ENCODE results near the gene TNIP3. TPM values are rescaled to one million over a fixed set of nuclear protein-coding genes. Genes with fewer than 3 reads are reported as not detected.

TNIP3 gene
- total RNA-seq, 2 donors from 2014 or later = not detected

- TF ChIP-seq CTCF (IDR thresholded peaks at IDR 0.05) = no peak
- Histone ChIP-seq H3K27ac (no peak overlapping the region), H3K27me3 (no peaks in the 10 kb centered on the region), H3K4me1 (no peaks in the 10 kb centered on the region), H3K36me3 (no peaks in the 10 kb centered on the region), H3K9me3 (no peaks in the 10 kb centered on the region), H3K4me3 (no peak overlapping the region)
- no peak for DNase-seq (ENCODE audit: low spot score)
These were observed 35.8 kb upstream of the TNIP3 start for GRCh38 chr4:121199742-121200561.

DNA sequence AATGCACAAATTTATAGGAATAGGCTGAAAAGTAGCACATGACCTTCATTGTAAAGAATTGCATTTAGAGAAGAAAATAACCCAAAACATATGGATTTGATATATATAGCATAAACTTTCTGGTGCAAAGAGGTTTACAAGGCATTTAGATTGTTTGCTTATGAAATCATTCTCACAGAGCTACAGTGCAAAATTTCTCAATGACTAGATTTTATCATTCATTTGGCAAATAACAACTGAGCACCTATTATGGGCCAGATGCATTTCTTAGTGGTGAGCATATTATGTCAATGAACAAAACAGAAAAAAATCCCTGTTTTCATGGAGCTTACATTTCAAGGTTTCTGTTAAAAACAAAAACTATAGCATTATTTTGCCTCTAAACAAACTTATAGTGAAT, 34.1 kb upstream of the TNIP3 start:
- no peak for TF ChIP-seq CTCF (IDR thresholded peaks at IDR 0.05)
- H3K9me3 ChIP-seq = no peaks in the 10 kb centered on the region
- DNase-seq (ENCODE audit: low spot score) = no peak

DNA sequence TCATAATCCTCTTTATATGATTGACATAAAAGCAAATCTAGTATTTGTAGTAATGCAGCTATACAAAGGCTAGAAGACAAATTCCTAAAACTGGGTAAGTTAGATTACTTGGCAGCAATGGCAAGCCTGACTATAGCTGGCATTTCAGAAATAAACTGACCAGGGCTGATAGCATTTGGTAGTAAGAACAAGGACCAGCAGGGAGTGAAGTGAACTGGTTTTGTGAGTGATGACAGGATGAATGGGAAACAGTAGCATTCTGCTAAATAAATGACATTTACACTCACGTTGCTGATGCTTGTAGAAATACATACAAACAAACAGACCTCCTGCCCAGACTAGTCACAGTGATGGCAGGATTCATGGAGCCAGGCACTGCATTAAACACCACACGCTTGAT, 31.5 kb upstream of the TNIP3 start:
- Histone ChIP-seq H3K9me3 (no peaks in the 10 kb centered on the region), H3K27me3 (no peaks in the 10 kb centered on the region), H3K27ac (no peak overlapping the region), H3K4me3 (no peak overlapping the region), H3K36me3 (no peaks in the 10 kb centered on the region), H3K4me1 (peaks cover 0 to 5% of the 10 kb centered on the region in 2 donors)
- no peak for TF ChIP-seq CTCF (IDR thresholded peaks at IDR 0.05)
- DNase-seq (ENCODE audit: low spot score) = no peak

More for the DNA sequence above, 34.1 kb upstream of the TNIP3 start:
- Histone ChIP-seq H3K27ac (no peak overlapping the region), H3K4me3 (no peak overlapping the region), H3K36me3 (no peaks in the 10 kb centered on the region), H3K27me3 (no peaks in the 10 kb centered on the region), H3K4me1 (no peaks in the 10 kb centered on the region)

- no peak for DNase-seq (ENCODE audit: low spot score)
- Histone ChIP-seq H3K4me1 (peaks cover 0 to 5% of the 10 kb centered on the region in 2 donors), H3K27ac (no peak overlapping the region), H3K36me3 (no peaks in the 10 kb centered on the region), H3K9me3 (no peaks in the 10 kb centered on the region), H3K4me3 (peak overlapping the region in 1 of 2 donors; percentile 3), H3K27me3 (no peaks in the 10 kb centered on the region)
- peak; percentile 37 to 84 for TF ChIP-seq CTCF (IDR thresholded peaks at IDR 0.05)
These were observed 28.4 kb upstream of the TNIP3 start for GRCh38 chr4:121192480-121192879.

DNA sequence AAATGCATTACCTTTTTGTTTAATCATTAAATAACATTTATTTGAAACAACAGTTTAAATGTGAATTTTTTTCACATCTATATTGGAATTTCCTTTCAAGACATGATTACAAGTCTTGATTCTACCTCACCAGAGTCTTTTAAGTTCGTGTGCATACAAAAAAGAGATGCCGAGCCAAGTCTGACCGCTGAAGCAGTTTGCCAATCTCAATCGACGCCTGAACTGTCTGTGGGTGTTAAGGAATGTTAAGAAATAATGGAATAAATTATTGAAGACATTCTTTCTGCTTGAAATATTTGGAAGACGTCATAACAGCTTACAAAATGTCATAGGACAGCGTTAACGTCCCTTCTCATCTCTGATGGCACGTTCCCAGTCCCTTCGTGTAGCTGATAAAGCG, 27.9 kb upstream of the TNIP3 start:
- no peaks in the 10 kb centered on the region for H3K27me3 ChIP-seq
- H3K9me3 ChIP-seq = no peaks in the 10 kb centered on the region
- H3K27ac ChIP-seq = no peak overlapping the region
- peaks cover 0 to 5% of the 10 kb centered on the region in 2 donors for H3K4me1 ChIP-seq
- TF ChIP-seq CTCF (IDR thresholded peaks at IDR 0.05) = no peak
- H3K4me3 ChIP-seq = peak overlapping the region in 1 of 2 donors; percentile 3
- no peaks in the 10 kb centered on the region for H3K36me3 ChIP-seq
- no peak for DNase-seq (ENCODE audit: low spot score)
